Ishikawa (cell line): ENCODE data around the gene RXFP4.

ENCODE experiments used
- CEBPB ChIP-seq: IDR thresholded peaks from 2 replicates; pipeline ENCODE4 v1.6.1; 2012
- RAD21 ChIP-seq: IDR thresholded peaks from 2 replicates; pipeline ENCODE4 v1.6.1; 2012; ENCODE audit warnings: low read depth
- REST ChIP-seq: IDR thresholded peaks from 2 replicates; pipeline ENCODE4 v1.6.1; 2012; ENCODE audit warnings: low read depth, mild to moderate bottlenecking
- USF1 ChIP-seq: IDR thresholded peaks from 2 replicates; pipeline ENCODE4 v1.6.1; 2012
- YY1 ChIP-seq: IDR thresholded peaks from 2 replicates; pipeline ENCODE4 v1.6.1; 2012; ENCODE audit warnings: low read depth
- ZBTB7A ChIP-seq: IDR thresholded peaks from 2 replicates; pipeline ENCODE4 v1.6.1; 2012; ENCODE audit warnings: low read depth
- TF ChIP-seq, protein P1 (sequence below): IDR thresholded peaks from 2 replicates; pipeline ENCODE4 v1.6.1; 2012

DNA sequence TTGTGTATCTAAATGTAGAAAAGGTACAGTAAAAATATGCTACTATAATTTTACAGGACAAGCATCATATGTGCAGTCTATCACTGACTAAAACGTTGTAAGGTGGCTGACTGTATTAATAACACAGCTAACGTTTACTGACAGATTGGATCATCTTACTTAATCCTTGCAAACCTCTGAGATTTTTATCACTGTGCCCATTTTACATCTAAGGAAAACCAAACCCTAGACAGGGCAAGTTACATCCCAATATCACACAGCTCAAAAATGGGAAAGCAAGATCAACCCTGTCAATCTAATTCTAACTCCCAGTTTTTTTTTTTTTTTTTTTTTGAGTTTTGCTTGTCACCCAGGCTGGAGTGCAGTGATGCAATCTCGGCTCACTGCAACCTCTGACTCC, 22.8 kb upstream of the RXFP4 start:
- TF ChIP-seq YY1 (no peak), REST (no peak), RAD21 (no peak), ZBTB7A (no peak), CEBPB (no peak), USF1 (no peak)
- TF ChIP-seq, protein P1, sequence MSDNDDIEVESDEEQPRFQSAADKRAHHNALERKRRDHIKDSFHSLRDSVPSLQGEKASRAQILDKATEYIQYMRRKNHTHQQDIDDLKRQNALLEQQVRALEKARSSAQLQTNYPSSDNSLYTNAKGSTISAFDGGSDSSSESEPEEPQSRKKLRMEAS, result no peak
